HL-60 (cell line): Measurements from ENCODE around the gene LILRA6.

Experiments used
- GABPA ChIP-seq: IDR thresholded peaks from 2 replicates; pipeline ENCODE4 v1.6.1; 2012; ENCODE audit warnings: low read depth
- POLR2AphosphoS5 ChIP-seq: IDR thresholded peaks from 2 replicates; pipeline ENCODE4 v1.6.1; 2012; ENCODE audit warnings: low read depth
- TF ChIP-seq, protein P1 (sequence below): IDR thresholded peaks from one replicate; pipeline ENCODE4 v1.5.1; 2011; ENCODE audit warnings: low read length, control low read depth, inconsistent platforms; ENCODE audit not compliant: insufficient read depth

DNA sequence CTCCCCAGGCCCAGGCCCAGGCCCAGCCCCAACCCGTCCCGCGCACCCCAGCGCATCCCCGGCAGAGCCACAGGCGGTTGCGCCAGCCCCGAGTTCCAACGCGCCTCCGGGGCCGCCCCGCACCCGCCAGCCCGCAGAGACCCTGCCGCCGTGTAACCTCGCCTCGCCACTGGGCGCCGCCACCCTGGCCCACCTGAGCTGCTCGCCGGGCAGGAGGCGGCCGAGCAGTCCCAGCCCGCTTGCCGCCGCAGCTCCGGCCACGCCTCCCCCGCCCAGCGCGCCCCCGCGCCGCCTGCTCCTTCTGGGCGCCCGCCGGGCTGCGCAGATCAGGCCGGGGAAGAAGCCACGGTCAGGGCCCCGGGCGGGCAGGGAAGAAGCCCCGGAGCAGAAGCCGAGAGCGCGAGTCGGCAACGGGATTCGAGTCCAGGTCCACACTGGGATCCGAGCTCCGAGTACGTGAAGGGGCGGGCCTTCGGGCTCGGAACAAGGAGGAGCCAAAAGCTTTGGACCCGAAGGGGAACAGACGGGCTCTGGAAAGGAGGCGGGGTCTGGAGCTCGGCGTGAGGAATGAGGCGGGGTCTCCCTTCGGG lies 53.4 kb downstream of the LILRA6 start, which contains the start of gene MBOAT7:
- TF ChIP-seq, protein P1, sequence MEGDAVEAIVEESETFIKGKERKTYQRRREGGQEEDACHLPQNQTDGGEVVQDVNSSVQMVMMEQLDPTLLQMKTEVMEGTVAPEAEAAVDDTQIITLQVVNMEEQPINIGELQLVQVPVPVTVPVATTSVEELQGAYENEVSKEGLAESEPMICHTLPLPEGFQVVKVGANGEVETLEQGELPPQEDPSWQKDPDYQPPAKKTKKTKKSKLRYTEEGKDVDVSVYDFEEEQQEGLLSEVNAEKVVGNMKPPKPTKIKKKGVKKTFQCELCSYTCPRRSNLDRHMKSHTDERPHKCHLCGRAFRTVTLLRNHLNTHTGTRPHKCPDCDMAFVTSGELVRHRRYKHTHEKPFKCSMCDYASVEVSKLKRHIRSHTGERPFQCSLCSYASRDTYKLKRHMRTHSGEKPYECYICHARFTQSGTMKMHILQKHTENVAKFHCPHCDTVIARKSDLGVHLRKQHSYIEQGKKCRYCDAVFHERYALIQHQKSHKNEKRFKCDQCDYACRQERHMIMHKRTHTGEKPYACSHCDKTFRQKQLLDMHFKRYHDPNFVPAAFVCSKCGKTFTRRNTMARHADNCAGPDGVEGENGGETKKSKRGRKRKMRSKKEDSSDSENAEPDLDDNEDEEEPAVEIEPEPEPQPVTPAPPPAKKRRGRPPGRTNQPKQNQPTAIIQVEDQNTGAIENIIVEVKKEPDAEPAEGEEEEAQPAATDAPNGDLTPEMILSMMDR: no peak
- TF ChIP-seq GABPA (no peak), POLR2AphosphoS5 (no peak)
